Testis (tissue), 3 donors: ENCODE data around the gene IL23A. TPM values are rescaled to one million over a fixed set of nuclear protein-coding genes. Genes with fewer than 3 reads are reported as not detected.
"Not testable (repeated sequence)": the region's sequence is repeated elsewhere in the genome, so short reads cannot be mapped to it uniquely, and the experiment has no call there.

Experiments used
- DNase-seq: peaks from one replicate; pipeline ENCODE4 v3.0.0-alpha.2; 2019
- H3K27ac ChIP-seq, 2 donors: fragments of 200-600 bp; sonication (generic); one replicate each; pipeline ENCODE4 v1.5.1; 2019
- H3K27me3 ChIP-seq: fragments of 200-600 bp; sonication (generic); one replicate; pipeline ENCODE4 v1.5.1; 2019
- H3K36me3 ChIP-seq: fragments of 200-600 bp; sonication (generic); one replicate; pipeline ENCODE4 v1.5.1; 2017; ENCODE audit warnings: low read depth; ENCODE audit errors: missing control alignments
- H3K4me1 ChIP-seq: fragments of 200-600 bp; sonication (generic); one replicate; pipeline ENCODE4 v1.5.1; 2019
- H3K4me3 ChIP-seq, 2 donors: fragments of 200-600 bp; sonication (generic); one replicate each; pipeline ENCODE4 v1.5.1; 2017 to 2019
- H3K9me3 ChIP-seq: fragments of 200-600 bp; sonication (generic); one replicate; pipeline ENCODE4 v1.5.1; 2017
- CTCF ChIP-seq, 3 experiments: fragments of 450-650 bp in 2 of 3; fragments of 200-600 bp in 1 of 3; sonication (generic) in 1 of 3; IDR thresholded peaks; one replicate each; pipeline ENCODE4 v1.5.1; 2016 to 2019; ENCODE audit warnings: antibody characterized with exemption in 3 of 3, mild to moderate bottlenecking in 2 of 3, moderate library complexity in 1 of 3
- POLR2A ChIP-seq: fragments of 450-650 bp; IDR thresholded peaks from one replicate; pipeline ENCODE4 v1.6.1; 2017; ENCODE audit warnings: antibody characterized with exemption, mild to moderate bottlenecking, moderate library complexity
- WGBS, 2 donors: methylation state at CpG; one replicate each; pipeline ENCODE4 v1.1.5; 2018; 5-methylcytosine and 5-hydroxymethylcytosine counted together
- intact Hi-C: fragments of 100-400 bp; cut with DNase I; formaldehyde crosslinking; loops from one replicate; pipeline ENCODE4 v1.15.1; 2023; ENCODE audit warnings: low total_unique reads
- polyA plus RNA-seq: library from polyadenylated mRNA; stranded (reverse); fragments of 350-450 nt; fragmentation: Illumina TruSeq; extraction: RNeasy Lipid Tissue Mini Kit (QIAGEN cat#74804); gene quantifications from one replicate; pipeline ENCODE4 v1.2.3, GENCODE V29; 2014; ENCODE audit warnings: low read depth, low replicate concordance; ENCODE audit not compliant: insufficient read depth
- total RNA-seq, 2 donors: library from RNA; depleted of rRNA; stranded (reverse); fragments of >200 nt; gene quantifications; one replicate each; pipeline ENCODE4 v1.2.3, GENCODE V29; 2016

Gene IL23A
- total and polyA plus RNA-seq, 3 donors from 2014 or later, result 8.1 to 34.9 (median 8.4) TPM

DNA sequence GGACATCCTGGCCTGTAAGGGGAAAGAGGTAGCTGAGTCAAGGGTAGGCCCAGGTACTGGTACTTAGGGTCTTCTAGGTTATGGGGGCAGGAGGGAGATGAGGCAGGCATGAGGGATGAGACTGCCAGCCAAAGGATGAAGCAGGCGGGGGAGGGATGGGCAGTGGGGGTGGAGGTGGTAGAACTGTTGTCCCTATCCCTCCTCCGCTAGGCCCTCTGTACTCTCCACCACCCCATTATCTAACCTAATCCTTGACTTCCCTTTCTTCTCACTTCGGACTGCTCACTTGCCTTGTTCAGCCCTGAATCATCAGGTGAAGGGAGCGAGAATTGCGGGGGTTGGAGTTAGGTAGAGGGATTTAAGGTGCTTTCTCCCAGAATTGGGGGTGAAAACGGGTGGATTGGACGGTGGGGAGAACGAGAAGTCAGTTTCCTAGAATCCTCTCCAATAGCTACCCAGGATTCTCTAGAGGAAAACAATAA lies 5.4 kb upstream of the IL23A start:
- peak overlapping the region; percentile 90 to 93 for H3K27ac ChIP-seq
- H3K9me3 ChIP-seq, result no peaks in the 10 kb centered on the region
- no peaks in the 10 kb centered on the region for H3K27me3 ChIP-seq
- H3K36me3 ChIP-seq, result no peaks in the 10 kb centered on the region
- peak overlapping the region; percentile 65 to 82 for H3K4me3 ChIP-seq
- H3K4me1 ChIP-seq, result no peaks in the 10 kb centered on the region
- 16 to 17% methylated on average over 8 of the region's 8 CpGs for WGBS, 2 donors
- intact Hi-C loops, result no loop called here
- DNase-seq, result no peak
- TF ChIP-seq CTCF (IDR thresholded peaks at IDR 0.05) (no peak), POLR2A (no peak)

DNA sequence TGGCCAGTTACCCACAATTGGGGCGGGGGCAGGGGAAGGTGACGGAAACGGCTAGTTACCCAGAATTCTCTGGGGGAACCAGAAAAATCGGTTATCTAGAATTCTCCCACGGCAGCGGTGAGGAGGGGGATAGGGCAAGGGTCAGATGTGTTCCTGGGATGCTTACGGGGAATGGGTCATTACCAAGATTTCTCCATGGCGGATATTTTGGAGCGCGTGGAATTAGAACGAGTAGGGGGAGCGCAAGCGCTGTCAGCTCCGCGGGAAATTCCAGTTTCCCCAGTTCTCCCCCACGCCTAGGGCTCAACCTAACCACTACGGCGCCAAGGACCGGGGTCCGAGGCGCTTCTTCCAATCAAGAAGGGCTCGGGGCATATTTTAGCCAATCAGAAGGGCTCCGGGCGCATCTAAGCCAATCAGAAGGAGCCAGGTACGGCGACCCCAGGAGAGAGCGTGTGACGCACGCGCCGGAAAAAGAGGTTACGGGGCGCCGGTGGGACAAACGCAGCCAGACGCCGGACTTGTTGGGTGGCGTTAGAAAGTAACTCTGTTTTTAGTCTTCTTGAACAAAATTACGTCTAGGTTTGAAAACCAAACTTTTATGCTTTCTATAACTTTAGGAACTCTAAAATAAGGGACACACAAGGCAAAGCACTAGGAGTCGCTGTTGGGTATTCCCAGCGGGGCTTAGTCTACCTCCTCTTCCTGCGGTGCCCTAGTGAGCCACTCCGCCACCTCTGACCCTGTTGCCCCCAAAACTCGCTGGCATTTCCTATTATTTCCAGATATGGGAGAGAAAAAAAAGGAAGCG lies 4.8 kb upstream of the IL23A start, which contains the start of gene PAN2:
PAN2 (minus strand) TSS at position 322 of the 811 bp plus-strand sequence. CDS start 906 bp downstream, outside the sequence.
- no peaks in the 10 kb centered on the region for H3K4me1 ChIP-seq
- no peaks in the 10 kb centered on the region for H3K9me3 ChIP-seq
- TF ChIP-seq POLR2A, result no peak
- TF ChIP-seq CTCF (IDR thresholded peaks at IDR 0.05), result peak; percentile 14 to 61 (median 44)
- intact Hi-C loops, result no loop called here
- H3K27ac ChIP-seq, result peak within 1 kb of the TSS; percentile 90 to 93
- peak; percentile 97 for DNase-seq
- no peaks in the 10 kb centered on the region for H3K36me3 ChIP-seq
- peak within 1 kb of the TSS; percentile 65 to 82 for H3K4me3 ChIP-seq
- WGBS, 2 donors, result 0% methylated on average over 34 to 45 of the region's 45 CpGs
- no peaks in the 10 kb centered on the region for H3K27me3 ChIP-seq

- no peaks in the 10 kb centered on the region for H3K27me3 ChIP-seq
- H3K4me1 ChIP-seq, result no peaks in the 10 kb centered on the region
- TF ChIP-seq CTCF (IDR thresholded peaks at IDR 0.05) (no peak), POLR2A (no peak)
- peak overlapping the region; percentile 90 to 93 for H3K27ac ChIP-seq
- DNase-seq, result no peak
- no peaks in the 10 kb centered on the region for H3K9me3 ChIP-seq
- WGBS, 2 donors, result 6 to 7% methylated on average over 6 of the region's 6 CpGs
- intact Hi-C loops, result no loop called here
- H3K4me3 ChIP-seq, result peak overlapping the region; percentile 65 to 82
- no peaks in the 10 kb centered on the region for H3K36me3 ChIP-seq
Measured at GRCh38 chr12:56334490-56334793, 4.2 kb upstream of the IL23A start.

GRCh38 chr12:56335527-56335926 lies 3.2 kb upstream of the IL23A start:
- intact Hi-C loops, H3K4me1 ChIP-seq, H3K9me3 ChIP-seq, H3K4me3 ChIP-seq, H3K36me3 ChIP-seq, H3K27ac ChIP-seq, H3K27me3 ChIP-seq, DNase-seq: not testable (repeated sequence)
- 66 to 85% methylated on average over 8 of the region's 8 CpGs for WGBS, 2 donors

DNA sequence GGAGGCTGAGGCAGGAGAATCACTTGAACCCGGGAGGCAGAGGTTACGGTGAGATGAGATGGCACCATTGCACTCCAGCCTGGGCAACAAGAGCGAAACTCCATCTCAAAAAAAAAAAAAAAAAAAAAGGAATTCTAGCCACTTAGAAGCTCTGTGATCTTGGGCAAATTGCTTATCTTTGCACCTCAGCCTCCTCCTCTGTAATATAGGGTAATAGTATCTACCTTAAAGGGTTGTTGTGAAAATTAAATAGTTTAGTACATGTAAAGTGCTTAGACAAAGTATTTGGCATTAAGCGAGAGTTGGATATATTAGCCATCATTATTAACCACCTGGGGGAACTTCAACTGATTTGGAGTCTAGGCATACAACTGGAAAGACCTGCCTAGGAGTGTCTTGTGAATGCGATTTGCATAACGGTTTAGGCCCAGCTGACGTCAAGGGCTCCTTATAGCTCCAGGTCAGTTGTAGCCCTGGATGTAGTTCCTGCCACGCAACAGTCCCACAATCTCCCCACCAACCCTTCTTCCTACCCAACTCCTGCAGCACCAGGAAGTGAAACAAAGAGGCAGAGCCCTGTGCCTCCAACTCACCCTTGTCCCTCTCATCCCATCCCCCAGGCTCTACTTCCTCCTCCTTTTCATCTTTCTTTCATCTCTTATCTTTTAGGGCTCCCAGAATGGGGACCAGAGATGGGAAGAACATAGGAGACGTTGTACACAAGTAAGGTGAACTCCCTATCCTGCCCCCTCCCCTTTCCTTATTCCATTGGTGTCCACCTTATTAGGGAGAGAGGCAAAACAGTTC lies 2.1 kb upstream of the IL23A start:
- no peak overlapping the region for H3K4me3 ChIP-seq
- no peaks in the 10 kb centered on the region for H3K27me3 ChIP-seq
- no peak for DNase-seq
- H3K27ac ChIP-seq, result no peak overlapping the region
- intact Hi-C loops, result no loop called here
- 85 to 86% methylated on average over 9 of the region's 9 CpGs for WGBS, 2 donors
- H3K36me3 ChIP-seq, result no peaks in the 10 kb centered on the region
- H3K9me3 ChIP-seq, result no peaks in the 10 kb centered on the region
- TF ChIP-seq CTCF (IDR thresholded peaks at IDR 0.05) (no peak), POLR2A (no peak)
- H3K4me1 ChIP-seq, result no peaks in the 10 kb centered on the region
